ENCODE measurements around the gene THAP12.

Gene THAP12

GRCh38 chr11:76307396-76307795 lies 73.5 kb downstream of the THAP12 start:
- DNase-seq (ENCODE audit: low spot score), result no peak

- DNase-seq (ENCODE audit: low spot score), result no peak
Observed at GRCh38 chr11:76303399-76303798, 77.5 kb downstream of the THAP12 start.

GRCh38 chr11:76302996-76303395 lies 77.9 kb downstream of the THAP12 start:
- DNase-seq (ENCODE audit: low spot score), result no peak

Measured in COLO829 (cell line).